Hematopoietic multipotent progenitor cell treated with erythropoietin and hydrocortisone succinate and interleukin-3 and kit ligand, for 4 days (in vitro differentiated cells): ENCODE results near the gene POLR2H.

Experiments
- DNase-seq: peaks from one replicate; pipeline ENCODE4 v3.0.0-alpha.2; 2015

Gene POLR2H

GRCh38 chr3:184353546-184353941 is 8.0 kb upstream of the POLR2H start:
- no peak for DNase-seq

- DNase-seq: peak; percentile 72
Observed at GRCh38 chr3:184354121-184354728, 7.3 kb upstream of the POLR2H start.

- DNase-seq: no peak
Observed at GRCh38 chr3:184354754-184355153, 6.8 kb upstream of the POLR2H start.

- DNase-seq: no peak
Observed at GRCh38 chr3:184355261-184356040, 6.1 kb upstream of the POLR2H start.

GRCh38 chr3:184357248-184358123 is 4.0 kb upstream of the POLR2H start:
- DNase-seq: no peak

GRCh38 chr3:184358124-184358767 is 3.3 kb upstream of the POLR2H start:
- DNase-seq: no peak

GRCh38 chr3:184358921-184359350 is 2.6 kb upstream of the POLR2H start:
- no peak for DNase-seq

GRCh38 chr3:184359610-184360009 is 1.9 kb upstream of the POLR2H start:
- DNase-seq: no peak

GRCh38 chr3:184360070-184360928 is 1.2 kb upstream of the POLR2H start:
- DNase-seq: no peak

GRCh38 chr3:184360929-184361531 is 480 bp upstream of the POLR2H start:
- peak; percentile 16 for DNase-seq

- peak; percentile 82 for DNase-seq
Observed at GRCh38 chr3:184361932-184362667, 590 bp downstream of the POLR2H start.

GRCh38 chr3:184362668-184363546 is 1.4 kb downstream of the POLR2H start:
- peak; percentile 99 for DNase-seq

GRCh38 chr3:184366619-184367289 is 5.2 kb downstream of the POLR2H start:
- DNase-seq: no peak

- no peak for DNase-seq
Observed at GRCh38 chr3:184368116-184368515, 6.6 kb downstream of the POLR2H start.

GRCh38 chr3:184368586-184369183 is 7.2 kb downstream of the POLR2H start:
- no peak for DNase-seq

GRCh38 chr3:184371570-184372018 is 10.1 kb downstream of the POLR2H start:
- DNase-seq: peak; percentile 93

- no peak for DNase-seq
Observed at GRCh38 chr3:184372296-184372821, 10.8 kb downstream of the POLR2H start.

- DNase-seq: no peak
Observed at GRCh38 chr3:184372911-184373310, 11.4 kb downstream of the POLR2H start.
